ENCODE measurements around the gene SUSD6.

DNA sequence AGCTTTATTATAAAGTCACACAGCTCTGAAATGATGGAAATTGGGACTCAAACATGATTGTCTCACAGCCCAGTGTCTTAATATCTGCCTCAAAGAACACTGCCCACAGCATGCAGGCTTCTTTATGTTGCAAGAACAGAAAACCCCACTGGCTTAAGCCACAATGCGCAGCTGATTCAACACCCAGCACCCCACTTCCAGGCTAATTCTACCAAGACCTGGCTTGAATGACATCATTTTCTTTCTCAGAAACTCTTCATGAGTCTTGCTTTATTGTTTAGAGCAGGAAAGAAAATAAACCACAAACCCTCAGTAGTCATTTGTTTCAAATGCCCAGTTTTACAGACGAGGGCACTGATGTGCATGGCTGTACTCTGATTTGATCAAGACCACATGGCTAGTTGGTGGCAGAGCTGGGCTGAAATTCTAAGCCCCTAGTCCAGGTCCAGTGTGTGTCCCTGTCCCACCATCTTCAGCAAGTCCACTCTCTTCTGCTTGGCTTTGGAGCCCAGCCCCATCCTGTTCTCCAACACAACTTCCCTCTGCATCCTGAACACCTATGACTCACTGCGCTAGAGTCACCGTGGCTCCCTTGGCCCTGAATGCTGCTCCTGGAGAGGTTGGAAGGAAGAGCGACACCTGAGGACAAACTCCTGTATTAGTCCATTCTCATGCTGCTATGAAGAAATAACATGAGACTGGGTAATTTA lies 105.2 kb downstream of the SUSD6 start:
- TF ChIP-seq, protein P1, sequence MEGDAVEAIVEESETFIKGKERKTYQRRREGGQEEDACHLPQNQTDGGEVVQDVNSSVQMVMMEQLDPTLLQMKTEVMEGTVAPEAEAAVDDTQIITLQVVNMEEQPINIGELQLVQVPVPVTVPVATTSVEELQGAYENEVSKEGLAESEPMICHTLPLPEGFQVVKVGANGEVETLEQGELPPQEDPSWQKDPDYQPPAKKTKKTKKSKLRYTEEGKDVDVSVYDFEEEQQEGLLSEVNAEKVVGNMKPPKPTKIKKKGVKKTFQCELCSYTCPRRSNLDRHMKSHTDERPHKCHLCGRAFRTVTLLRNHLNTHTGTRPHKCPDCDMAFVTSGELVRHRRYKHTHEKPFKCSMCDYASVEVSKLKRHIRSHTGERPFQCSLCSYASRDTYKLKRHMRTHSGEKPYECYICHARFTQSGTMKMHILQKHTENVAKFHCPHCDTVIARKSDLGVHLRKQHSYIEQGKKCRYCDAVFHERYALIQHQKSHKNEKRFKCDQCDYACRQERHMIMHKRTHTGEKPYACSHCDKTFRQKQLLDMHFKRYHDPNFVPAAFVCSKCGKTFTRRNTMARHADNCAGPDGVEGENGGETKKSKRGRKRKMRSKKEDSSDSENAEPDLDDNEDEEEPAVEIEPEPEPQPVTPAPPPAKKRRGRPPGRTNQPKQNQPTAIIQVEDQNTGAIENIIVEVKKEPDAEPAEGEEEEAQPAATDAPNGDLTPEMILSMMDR (conservative IDR thresholded peaks at IDR 0.05; ENCODE audit: low read depth in 2 of 2): no peak
- TF ChIP-seq EZH2 (IDR thresholded peaks at IDR 0.05; ENCODE audit: low read depth, unreplicated experiment): no peak
- TF ChIP-seq POLR2AphosphoS5 (IDR thresholded peaks at IDR 0.05; ENCODE audit: low read depth): no peak
- TF ChIP-seq, protein P2, sequence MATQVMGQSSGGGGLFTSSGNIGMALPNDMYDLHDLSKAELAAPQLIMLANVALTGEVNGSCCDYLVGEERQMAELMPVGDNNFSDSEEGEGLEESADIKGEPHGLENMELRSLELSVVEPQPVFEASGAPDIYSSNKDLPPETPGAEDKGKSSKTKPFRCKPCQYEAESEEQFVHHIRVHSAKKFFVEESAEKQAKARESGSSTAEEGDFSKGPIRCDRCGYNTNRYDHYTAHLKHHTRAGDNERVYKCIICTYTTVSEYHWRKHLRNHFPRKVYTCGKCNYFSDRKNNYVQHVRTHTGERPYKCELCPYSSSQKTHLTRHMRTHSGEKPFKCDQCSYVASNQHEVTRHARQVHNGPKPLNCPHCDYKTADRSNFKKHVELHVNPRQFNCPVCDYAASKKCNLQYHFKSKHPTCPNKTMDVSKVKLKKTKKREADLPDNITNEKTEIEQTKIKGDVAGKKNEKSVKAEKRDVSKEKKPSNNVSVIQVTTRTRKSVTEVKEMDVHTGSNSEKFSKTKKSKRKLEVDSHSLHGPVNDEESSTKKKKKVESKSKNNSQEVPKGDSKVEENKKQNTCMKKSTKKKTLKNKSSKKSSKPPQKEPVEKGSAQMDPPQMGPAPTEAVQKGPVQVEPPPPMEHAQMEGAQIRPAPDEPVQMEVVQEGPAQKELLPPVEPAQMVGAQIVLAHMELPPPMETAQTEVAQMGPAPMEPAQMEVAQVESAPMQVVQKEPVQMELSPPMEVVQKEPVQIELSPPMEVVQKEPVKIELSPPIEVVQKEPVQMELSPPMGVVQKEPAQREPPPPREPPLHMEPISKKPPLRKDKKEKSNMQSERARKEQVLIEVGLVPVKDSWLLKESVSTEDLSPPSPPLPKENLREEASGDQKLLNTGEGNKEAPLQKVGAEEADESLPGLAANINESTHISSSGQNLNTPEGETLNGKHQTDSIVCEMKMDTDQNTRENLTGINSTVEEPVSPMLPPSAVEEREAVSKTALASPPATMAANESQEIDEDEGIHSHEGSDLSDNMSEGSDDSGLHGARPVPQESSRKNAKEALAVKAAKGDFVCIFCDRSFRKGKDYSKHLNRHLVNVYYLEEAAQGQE (IDR thresholded peaks at IDR 0.05; ENCODE audit: unreplicated experiment): no peak
- no peak for TF ChIP-seq ZNF114 (CRISPR knock-in tag; IDR thresholded peaks at IDR 0.05)
- TF ChIP-seq CREB1 (CRISPR knock-in tag; IDR thresholded peaks at IDR 0.05; ENCODE audit: low read depth): no peak
- no peak for TF ChIP-seq EZH2phosphoT487 (IDR thresholded peaks at IDR 0.05; ENCODE audit: unreplicated experiment)
- TF ChIP-seq JUNB (IDR thresholded peaks at IDR 0.05; ENCODE audit: unreplicated experiment): no peak
- TF ChIP-seq, protein P3, sequence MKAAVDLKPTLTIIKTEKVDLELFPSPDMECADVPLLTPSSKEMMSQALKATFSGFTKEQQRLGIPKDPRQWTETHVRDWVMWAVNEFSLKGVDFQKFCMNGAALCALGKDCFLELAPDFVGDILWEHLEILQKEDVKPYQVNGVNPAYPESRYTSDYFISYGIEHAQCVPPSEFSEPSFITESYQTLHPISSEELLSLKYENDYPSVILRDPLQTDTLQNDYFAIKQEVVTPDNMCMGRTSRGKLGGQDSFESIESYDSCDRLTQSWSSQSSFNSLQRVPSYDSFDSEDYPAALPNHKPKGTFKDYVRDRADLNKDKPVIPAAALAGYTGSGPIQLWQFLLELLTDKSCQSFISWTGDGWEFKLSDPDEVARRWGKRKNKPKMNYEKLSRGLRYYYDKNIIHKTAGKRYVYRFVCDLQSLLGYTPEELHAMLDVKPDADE (IDR thresholded peaks at IDR 0.05): no peak
- TF ChIP-seq STAT1 (IDR thresholded peaks at IDR 0.05; ENCODE audit: unreplicated experiment): no peak
- no peak for TF ChIP-seq ZNF331 (CRISPR knock-in tag; IDR thresholded peaks at IDR 0.05; ENCODE audit: low read depth)

All from GM23338 (cell line).